HAP-1 (cell line): Measurements from ENCODE around the gene DDX39B.
"Not testable (repeated sequence)": the region's sequence is repeated elsewhere in the genome, so short reads cannot be mapped to it uniquely, and the experiment has no call there.

Experiments
- DNase-seq, 2 experiments: peaks; one replicate each; pipeline ENCODE4 v3.0.0-alpha.2; 2016 to 2020; ENCODE audit warnings: low spot score in 2 of 2
- H3K27me3 ChIP-seq: fragments of 250-450 bp; sonication (Bioruptor Pico); 2 replicates; pipeline ENCODE4 v1.5.1; 2020; ENCODE audit warnings: low read depth, mild to moderate bottlenecking, moderate library complexity
- H3K36me3 ChIP-seq: fragments of 250-450 bp; sonication (Bioruptor Pico); replicated peaks from 2 replicates; pipeline ENCODE4 v1.5.1; 2020; ENCODE audit warnings: mild to moderate bottlenecking
- H3K4me1 ChIP-seq: fragments of 250-450 bp; sonication (Bioruptor Pico); 2 replicates; pipeline ENCODE4 v1.5.1; 2020; ENCODE audit warnings: mild to moderate bottlenecking
- H3K4me3 ChIP-seq: fragments of 250-450 bp; sonication (Bioruptor Pico); 2 replicates; pipeline ENCODE4 v1.5.1; 2020; ENCODE audit warnings: mild to moderate bottlenecking, moderate library complexity
- H3K9me3 ChIP-seq: fragments of 250-450 bp; sonication (Bioruptor Pico); 2 replicates; pipeline ENCODE4 v1.5.1; 2020; ENCODE audit warnings: mild to moderate bottlenecking, moderate library complexity
- in situ Hi-C: fragments of 300-500 bp; cut with MboI; formaldehyde crosslinking; loops from 3 replicates; pipeline ENCODE4 v1.14.3; 2020; ENCODE audit warnings: low sequenced_read_pairs, inconsistent platforms, mixed read lengths

The DDX39B gene

DNA sequence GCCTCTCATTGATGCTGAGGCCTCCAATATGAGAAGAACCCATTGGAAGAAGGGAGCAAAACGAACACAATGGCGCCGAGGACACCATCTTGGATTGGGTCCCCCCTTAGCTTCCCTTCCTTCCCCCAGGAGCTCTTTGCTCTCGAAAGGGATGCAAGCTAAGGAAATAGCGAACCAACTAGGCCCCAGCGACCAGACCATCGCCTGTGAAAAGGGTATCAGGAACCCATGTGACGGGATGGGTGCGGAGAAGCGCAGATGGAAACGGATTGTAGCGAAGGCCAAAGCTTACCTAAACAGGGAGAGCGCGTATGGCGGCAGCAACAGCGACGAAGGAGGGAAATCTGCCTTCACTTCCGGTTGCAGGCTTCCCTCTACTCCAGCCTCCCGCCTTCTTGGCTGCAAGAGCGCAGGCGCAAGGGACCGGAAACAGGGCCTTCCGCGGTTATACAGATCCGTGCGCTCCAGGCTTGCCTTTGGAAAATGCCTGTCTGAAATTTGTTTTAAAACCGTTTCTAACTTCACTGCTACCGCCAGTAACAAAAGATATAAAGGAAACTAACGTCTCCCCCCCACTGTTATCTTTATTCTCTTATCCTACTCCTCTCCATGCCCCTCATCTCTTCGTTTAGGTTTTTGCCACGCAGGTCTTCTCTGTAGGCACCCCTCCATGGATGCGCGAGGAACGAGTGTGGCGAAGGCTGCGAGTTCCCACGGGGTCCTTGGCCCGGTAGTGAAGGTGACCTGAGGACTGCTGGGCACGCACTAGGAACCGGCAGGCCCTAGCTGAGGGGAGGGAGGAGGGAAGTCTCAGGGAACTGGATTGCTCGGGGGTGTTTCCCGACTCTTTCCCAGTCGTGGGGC is at the start of gene DDX39B:
Gene DDX39B, minus strand, starts transcription at position 346 of the 864 bp plus-strand sequence. CDS start 1,471 bp downstream, outside the sequence.
- H3K36me3 ChIP-seq = peaks cover 46% of the 10 kb centered on the region
- peaks cover 18% of the 10 kb centered on the region for H3K4me1 ChIP-seq
- peak; percentile 96 for DNase-seq
- H3K4me3 ChIP-seq = peak within 1 kb of the TSS; percentile 70
- in situ Hi-C loops = loop anchor here (5.0 kb wide), 2 partner anchors 50 to 290 kb away; no protein-coding TSS in a partner anchor
- H3K27me3 ChIP-seq = no peaks in the 10 kb centered on the region
- no peaks in the 10 kb centered on the region for H3K9me3 ChIP-seq

DNA sequence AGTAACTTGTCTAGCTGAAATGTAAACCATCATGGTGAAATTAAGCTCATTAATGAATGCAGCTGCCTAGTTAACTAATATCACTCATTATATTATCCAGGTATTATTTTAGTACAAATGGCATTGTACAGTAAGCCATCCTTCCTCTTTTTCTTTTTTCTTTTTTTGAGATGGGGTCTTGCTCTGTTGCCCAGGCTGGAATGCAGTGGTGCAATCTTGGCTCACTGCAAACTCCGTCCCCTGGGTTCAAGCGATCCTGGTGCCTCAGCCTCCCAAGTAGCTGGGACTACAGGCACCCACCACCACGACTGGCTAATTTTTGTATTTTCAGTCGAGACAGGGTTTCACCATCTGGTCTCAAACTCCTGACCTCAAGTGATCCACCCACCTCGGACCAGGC is 48.9 kb upstream of the DDX39B start:
- H3K4me1 ChIP-seq, DNase-seq, H3K36me3 ChIP-seq, H3K9me3 ChIP-seq, H3K4me3 ChIP-seq, H3K27me3 ChIP-seq: not testable (repeated sequence)
- in situ Hi-C loops = loop anchor here (5.0 kb wide), 1 partner anchor 43 kb away; the partner anchor contains the start of genes ATP6V1G2 and NFKBIL1

DNA sequence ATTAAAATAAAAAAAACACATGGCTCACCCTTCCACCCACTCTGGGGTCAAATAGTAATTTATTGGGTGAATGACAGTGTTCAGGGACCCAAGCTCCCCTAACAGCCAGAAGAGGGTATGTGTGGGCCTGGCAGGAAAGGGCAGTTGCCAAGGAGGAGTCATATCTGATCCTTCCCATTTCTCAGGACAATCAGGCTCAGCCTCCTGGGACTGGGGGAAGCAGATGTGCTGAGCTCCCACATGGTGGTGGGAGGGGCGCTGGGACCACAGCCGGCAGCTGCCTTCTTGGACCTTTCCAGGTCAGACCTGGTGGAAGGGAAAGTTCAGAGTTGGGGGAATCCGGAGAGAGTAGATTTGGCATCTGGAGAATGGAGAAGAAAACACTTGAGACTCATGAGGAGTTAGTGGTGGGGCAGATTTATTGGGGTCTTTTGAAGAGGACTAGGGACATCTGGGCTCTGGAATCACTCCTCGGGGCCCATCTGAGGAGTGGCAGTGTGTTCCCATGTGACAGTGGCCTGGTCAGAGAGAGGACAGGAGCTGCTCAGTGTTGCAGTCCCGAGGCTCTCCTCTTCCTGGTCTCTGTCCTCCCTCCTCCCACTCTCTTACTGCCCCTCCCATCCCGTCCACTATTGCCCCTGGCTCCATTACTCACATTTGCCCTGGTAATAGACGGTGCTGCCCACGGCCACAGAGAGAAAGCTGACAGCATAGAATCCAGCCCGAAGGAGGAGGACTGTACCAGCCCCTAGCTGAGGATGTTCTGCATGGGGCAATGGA is 47.3 kb upstream of the DDX39B start:
- H3K4me3 ChIP-seq = no peak overlapping the region
- 0 out of 2 replicates have a peak, but pooled peaks cover 2% of the 10 kb centered on the region for H3K36me3 ChIP-seq
- H3K4me1 ChIP-seq = no peaks in the 10 kb centered on the region
- H3K27me3 ChIP-seq = no peaks in the 10 kb centered on the region
- DNase-seq = no peak
- no peaks in the 10 kb centered on the region for H3K9me3 ChIP-seq
- in situ Hi-C loops = no loop called here

DNA sequence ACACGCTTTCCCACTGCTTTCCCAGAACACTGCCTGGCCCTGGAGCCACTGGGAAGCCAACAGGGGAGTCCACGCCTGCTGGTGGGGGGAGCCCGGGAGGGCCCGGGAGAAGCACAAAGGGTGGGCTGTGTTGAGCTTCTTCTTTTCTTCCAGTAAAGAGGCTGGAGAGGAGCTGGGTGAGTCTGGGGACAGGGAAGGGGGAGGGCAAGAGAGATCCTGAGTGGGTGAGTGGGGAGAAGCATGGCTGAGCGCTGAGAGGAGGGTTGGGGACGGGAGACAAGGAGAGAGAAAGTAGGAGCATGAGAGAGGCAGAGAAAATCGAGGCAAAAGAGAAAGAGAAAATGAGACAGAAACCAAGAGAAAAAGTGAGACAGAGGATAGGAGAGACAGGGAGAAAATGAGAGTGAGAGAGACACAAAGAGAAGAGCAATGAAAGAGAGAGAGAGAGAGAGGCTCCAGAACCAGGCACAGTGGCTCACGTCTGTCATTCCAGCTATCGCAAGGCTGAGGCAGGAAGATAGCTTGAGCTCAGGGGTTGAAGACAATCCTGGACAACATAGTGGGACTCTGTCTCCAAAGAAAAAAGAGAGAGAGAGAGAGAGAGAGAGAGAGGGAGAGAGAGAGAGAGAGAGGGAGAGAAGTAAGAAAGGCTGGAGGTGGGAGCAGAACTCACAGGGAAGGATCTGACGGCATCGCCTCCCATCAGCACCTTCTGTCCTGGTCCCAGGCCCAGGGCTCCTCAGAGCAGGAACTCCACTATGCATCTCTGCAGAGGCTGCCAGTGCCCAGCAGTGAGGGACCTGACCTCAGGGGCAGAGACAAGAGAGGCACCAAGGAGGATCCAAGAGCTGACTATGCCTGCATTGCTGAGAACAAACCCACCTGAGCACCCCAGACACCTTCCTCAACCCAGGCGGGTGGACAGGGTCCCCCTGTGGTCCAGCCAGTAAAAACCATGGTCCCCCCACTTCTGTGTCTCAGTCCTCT is 46.3 kb upstream of the DDX39B start:
- no peaks in the 10 kb centered on the region for H3K9me3 ChIP-seq
- H3K27me3 ChIP-seq = no peaks in the 10 kb centered on the region
- no peaks in the 10 kb centered on the region for H3K4me1 ChIP-seq
- no peak for DNase-seq
- H3K36me3 ChIP-seq = 0 out of 2 replicates have a peak, but pooled peaks cover 2% of the 10 kb centered on the region
- no peak overlapping the region for H3K4me3 ChIP-seq
- in situ Hi-C loops = no loop called here

DNA sequence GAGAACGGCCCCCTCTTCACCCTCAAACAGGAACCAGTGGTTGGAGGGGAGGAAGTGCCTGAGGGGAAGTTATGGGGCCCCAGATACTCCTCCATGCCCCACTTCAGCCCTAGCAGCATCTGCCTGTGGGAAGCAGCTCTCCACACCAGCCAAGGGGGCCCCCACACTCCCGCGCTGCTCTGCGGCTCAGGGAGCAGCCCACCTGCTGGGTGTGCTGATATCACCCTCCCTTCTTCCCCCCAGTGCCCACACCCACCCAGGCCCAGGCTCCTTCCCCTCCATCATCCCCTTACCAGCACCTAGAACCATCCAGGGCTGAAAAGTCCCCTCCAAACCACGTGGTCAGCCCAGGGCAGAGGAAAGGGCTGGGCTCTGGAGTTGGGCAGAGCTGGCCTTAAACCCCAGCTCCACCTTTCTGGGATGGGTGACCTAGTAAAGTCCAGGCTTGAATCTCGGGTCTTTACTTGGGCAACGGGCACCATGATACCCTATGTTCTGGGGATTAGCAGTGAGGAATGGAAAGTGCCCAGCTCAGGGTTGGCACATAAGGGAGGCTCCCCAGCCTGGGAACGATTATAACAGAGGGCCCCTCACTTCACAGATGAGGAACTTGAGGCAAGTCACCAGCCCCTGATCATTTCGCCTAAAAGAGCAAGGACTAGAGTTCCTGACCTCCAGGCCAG is 44.9 kb upstream of the DDX39B start:
- H3K4me1 ChIP-seq = peaks cover 2% of the 10 kb centered on the region; the same call in 1 of the 2 replicates
- no peak overlapping the region for H3K4me3 ChIP-seq
- in situ Hi-C loops = no loop called here
- H3K36me3 ChIP-seq = 0 out of 2 replicates have a peak, but pooled peaks cover 2% of the 10 kb centered on the region
- H3K9me3 ChIP-seq = no peaks in the 10 kb centered on the region
- DNase-seq = no peak
- H3K27me3 ChIP-seq = no peaks in the 10 kb centered on the region

DNA sequence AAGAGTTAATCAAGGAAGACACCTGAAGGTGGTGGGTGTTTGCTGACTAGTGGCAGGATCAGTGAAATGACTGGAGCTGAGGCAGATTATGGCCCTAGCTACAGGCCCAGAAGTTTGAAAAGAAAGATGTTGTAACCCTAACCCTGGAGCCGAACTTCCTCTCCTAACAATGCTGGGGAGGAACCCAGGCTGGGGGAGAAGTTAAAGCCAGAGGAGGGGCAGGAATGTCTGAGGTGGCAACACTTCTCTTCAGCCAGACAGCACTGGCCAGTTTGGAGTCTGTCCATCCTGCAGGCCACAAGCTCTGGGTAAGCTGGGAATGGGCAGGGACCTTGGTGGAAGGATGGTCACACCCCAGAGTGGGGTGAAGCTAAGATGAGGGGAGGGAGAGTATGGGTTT is 44.2 kb upstream of the DDX39B start, which contains the start of gene LST1:
Gene LST1, plus strand, starts transcription at position 270 of the 400 bp plus-strand sequence. CDS start 1,023 bp downstream, outside the sequence.
- in situ Hi-C loops = no loop called here
- H3K9me3 ChIP-seq = no peaks in the 10 kb centered on the region
- H3K36me3 ChIP-seq = 0 out of 2 replicates have a peak, but pooled peaks cover 2% of the 10 kb centered on the region
- H3K4me3 ChIP-seq = no peak within 1 kb of the TSS
- no peaks in the 10 kb centered on the region for H3K27me3 ChIP-seq
- peaks cover 9% of the 10 kb centered on the region for H3K4me1 ChIP-seq
- no peak for DNase-seq

DNA sequence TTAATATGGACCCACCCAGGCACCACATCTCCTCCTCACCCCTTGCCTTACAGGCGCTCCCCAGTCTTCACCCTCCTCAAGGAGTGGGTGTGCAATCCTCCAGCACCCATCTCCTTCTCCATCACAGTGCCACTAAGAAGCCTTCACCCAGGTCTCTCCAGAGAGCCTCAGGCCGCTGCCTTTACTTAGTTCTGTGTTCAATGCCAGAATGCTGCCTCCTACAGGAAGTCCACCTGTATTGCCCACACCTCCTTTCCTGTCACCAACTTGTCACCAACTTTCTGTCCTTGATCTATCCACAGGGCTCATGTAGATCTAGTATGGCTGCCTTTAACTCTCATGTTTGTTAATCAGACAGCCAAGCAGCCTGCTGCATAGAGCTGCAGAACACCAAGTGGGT is 43.7 kb upstream of the DDX39B start:
- in situ Hi-C loops = no loop called here

DNA sequence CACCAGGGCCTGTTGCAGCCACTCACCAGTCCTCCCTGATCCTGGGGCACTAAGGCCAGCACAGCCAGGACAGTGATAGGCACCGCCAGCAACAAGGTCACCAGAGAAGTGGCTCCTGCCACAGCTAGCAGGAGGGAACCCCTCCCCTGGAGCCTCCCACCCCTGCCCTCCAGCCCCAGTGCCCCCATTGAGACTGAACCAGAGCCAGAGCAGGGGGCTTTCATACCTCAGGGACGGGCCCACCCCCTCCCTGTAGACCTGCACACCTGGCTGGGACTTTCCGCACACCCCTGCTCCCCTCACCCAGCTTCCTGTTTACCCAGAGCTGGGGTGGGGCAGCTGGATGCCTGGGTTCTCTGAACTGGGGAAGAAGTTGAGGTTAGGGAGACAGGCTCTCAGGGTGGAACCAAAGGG is 40.4 kb upstream of the DDX39B start, which contains the start of gene LTB:
Gene LTB, minus strand, starts transcription at position 195 of the 414 bp plus-strand sequence. Its CDS starts 7 bp downstream, at position 188.
- DNase-seq = no peak
- Histone ChIP-seq H3K27me3 (no peaks in the 10 kb centered on the region), H3K4me3 (peak within 1 kb of the TSS; percentile 58), H3K36me3 (0 out of 2 replicates have a peak, but pooled peaks cover 2% of the 10 kb centered on the region), H3K9me3 (no peaks in the 10 kb centered on the region), H3K4me1 (peaks cover 9% of the 10 kb centered on the region)
- in situ Hi-C loops = no loop called here

More for the DNA sequence above, 43.7 kb upstream of the DDX39B start:
- no peaks in the 10 kb centered on the region for H3K27me3 ChIP-seq
- peak in 1 of 2 experiments; percentile 36 for DNase-seq
- H3K4me3 ChIP-seq = no peak overlapping the region
- H3K9me3 ChIP-seq = no peaks in the 10 kb centered on the region
- H3K4me1 ChIP-seq = peaks cover 9% of the 10 kb centered on the region
- H3K36me3 ChIP-seq = 0 out of 2 replicates have a peak, but pooled peaks cover 2% of the 10 kb centered on the region

DNA sequence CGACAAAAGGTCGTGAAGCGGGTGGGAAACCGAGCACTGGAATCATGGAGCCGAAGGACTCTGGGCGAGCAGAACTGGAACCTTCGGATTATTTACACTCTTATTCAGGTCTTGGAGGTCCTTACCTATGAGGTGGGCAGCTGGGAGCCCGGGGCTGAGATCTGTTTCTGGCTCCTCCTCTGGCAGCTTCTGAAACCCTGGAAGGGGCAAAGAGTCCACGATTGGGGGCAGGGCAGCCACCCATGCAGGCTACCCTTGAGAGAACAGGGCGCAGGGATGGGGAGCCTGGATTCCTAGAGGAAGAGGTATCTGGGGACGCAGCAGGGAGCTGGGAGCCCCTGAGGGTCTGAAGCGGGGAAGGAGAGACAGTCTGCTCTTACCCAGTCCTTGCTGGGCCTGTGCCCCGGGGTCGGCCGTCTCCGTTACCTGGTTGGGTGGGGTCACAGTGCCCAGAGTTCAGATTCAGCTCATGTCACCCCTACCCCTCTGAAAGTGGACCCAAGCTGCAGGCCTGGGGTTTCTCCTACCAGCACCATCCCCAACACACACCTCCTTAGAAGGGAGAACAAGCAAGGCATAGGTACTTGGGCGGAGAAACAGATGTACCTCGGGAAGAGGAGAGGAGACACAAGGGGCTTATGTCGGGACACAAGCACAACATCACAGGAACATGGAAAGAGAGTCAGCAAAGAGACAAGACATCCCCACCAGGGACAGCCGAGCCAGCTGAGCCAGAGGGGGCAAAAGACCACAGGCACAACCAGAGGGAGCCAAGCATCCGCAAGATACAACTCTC is 39.8 kb upstream of the DDX39B start:
- Histone ChIP-seq H3K9me3 (no peaks in the 10 kb centered on the region), H3K4me3 (peak overlapping the region; percentile 58), H3K4me1 (peaks cover 9% of the 10 kb centered on the region), H3K36me3 (0 out of 2 replicates have a peak, but pooled peaks cover 2% of the 10 kb centered on the region), H3K27me3 (no peaks in the 10 kb centered on the region)
- DNase-seq = peak in 1 of 2 experiments; percentile 38
- in situ Hi-C loops = no loop called here

DNA sequence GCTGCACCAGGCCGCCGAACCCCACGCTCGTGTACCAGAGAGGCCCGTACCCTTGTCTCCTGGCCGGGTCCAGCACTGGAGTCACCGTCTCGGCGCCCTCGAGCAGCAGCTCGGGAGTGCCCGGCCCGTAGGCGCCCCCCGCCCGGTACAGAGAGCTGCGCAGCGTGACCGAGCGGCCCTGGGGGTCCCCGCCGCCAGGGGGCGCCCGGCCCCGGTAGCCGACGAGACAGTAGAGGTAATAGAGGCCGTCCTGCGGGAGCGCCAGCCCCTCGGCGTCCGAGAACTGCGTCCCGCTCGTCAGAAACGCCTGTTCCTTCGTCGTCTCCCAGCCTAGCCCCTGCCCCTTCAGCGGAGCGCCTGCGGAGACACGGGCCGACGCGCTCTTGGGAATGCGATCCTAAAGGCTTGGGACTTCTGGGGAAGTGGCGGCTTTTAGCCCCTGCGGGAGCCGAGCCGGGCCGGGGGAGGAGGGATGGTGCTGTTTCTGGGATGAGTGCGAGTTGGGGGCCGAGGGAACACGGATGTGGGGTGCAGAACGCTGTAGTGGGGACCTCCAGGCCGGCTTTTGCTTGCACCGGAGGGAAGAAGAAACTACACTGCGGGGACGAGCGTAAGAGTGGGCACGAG is 39.1 kb upstream of the DDX39B start:
- Histone ChIP-seq H3K36me3 (0 out of 2 replicates have a peak, but pooled peaks cover 2% of the 10 kb centered on the region), H3K27me3 (no peaks in the 10 kb centered on the region), H3K9me3 (no peaks in the 10 kb centered on the region), H3K4me3 (peak overlapping the region; percentile 58), H3K4me1 (peaks cover 9% of the 10 kb centered on the region)
- in situ Hi-C loops = no loop called here
- DNase-seq = peak; percentile 84 to 94

DNA sequence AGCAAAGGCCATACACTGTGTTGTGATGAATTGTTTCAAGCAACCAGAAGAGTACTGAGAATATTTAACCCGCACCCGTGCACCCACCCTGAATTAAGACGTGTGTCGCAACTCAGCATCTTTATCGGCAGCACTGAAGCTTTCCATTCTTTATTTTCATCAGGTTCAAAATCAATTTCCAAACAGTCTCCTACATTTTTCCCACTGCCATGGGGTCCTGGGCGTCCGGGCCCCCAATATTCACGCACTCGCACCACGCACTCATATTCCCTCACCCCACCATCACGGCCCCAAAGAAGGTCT is 38.6 kb upstream of the DDX39B start:
- Histone ChIP-seq H3K4me1 (peaks cover 9% of the 10 kb centered on the region), H3K27me3 (no peaks in the 10 kb centered on the region), H3K9me3 (no peaks in the 10 kb centered on the region), H3K36me3 (no peaks in the 10 kb centered on the region), H3K4me3 (peak overlapping the region; percentile 58)
- in situ Hi-C loops = no loop called here
- DNase-seq = no peak
